GM19463 (cell line): ENCODE measurements around the gene CD8A.
"Not testable (repeated sequence)": the region's sequence is repeated elsewhere in the genome, so short reads cannot be mapped to it uniquely, and the experiment has no call there.

Experiments used
- ATAC-seq: cut with Tn5 transposase; IDR thresholded peaks from one replicate; pipeline ENCODE4 v1.9.1; 2021; ENCODE audit warnings: mild to moderate bottlenecking, moderate library complexity; ENCODE audit not compliant: unreplicated experiment

Gene CD8A

GRCh38 chr2:86741889-86742498 lies 48.7 kb downstream of the CD8A start:
- ATAC-seq = not testable (repeated sequence)

GRCh38 chr2:86739889-86740288 lies 50.8 kb downstream of the CD8A start:
- not testable (repeated sequence) for ATAC-seq

- not testable (repeated sequence) for ATAC-seq
Measured at GRCh38 chr2:86739485-86739884, 51.2 kb downstream of the CD8A start.

- not testable (repeated sequence) for ATAC-seq
Measured at GRCh38 chr2:86734896-86735295, 55.8 kb downstream of the CD8A start.
